H1 (cell line): Measurements from ENCODE around the gene ZBTB22. TPM values are rescaled to one million over a fixed set of nuclear protein-coding genes. Genes with fewer than 3 reads are reported as not detected.

Source experiments
- GTF2F1 ChIP-seq: IDR thresholded peaks from 2 replicates; pipeline ENCODE4 v1.6.1; 2012; ENCODE audit warnings: low read depth, low read length, improper control_type of control experiment, borderline replicate concordance
- TEAD4 ChIP-seq: IDR thresholded peaks from 2 replicates; pipeline ENCODE4 v1.6.1; 2012; ENCODE audit warnings: low read depth, low read length, inconsistent platforms, mixed read lengths
- polyA plus RNA-seq, 7 experiments: library from polyadenylated mRNA; depleted of rRNA in 3 of 7; stranded (reverse) in 5 of 7; unstranded in 2 of 7; fragments of >200 nt in 5 of 7; fragments of 200-250 nt in 2 of 7; gene quantifications; 1 replicate in 5 of 7; 2 replicates in 1 of 7; 4 replicates in 1 of 7; pipeline versions ENCODE4 v1.2.1 to v1.2.3, GENCODE V29; 2011 to 2013; ENCODE audit warnings: missing spikeins in 2 of 7, mixed read lengths in 2 of 7
- total RNA-seq: library from RNA; stranded (reverse); fragmentation: NEBNext Ultra II Directional; extraction: Animal tissue kit (Norgen Biotek cat#: 25700); gene quantifications from 2 replicates; pipeline ENCODE4 v1.2.1, GENCODE V29; 2021
- TF ChIP-seq, protein P1 (sequence below): fragments of 300-600 bp; sonication (generic); IDR thresholded peaks from 2 replicates; pipeline ENCODE4 v1.7.1; 2012; ENCODE audit warnings: low read length, moderate library complexity, mild to moderate bottlenecking, inconsistent platforms; ENCODE audit not compliant: insufficient replicate concordance

ZBTB22 gene
- total and polyA plus RNA-seq, 2 of the 8 experiments (the other 6 are each of a cell fraction or from before 2014, with no cell fraction given) = 7.4 to 9.9 TPM

DNA sequence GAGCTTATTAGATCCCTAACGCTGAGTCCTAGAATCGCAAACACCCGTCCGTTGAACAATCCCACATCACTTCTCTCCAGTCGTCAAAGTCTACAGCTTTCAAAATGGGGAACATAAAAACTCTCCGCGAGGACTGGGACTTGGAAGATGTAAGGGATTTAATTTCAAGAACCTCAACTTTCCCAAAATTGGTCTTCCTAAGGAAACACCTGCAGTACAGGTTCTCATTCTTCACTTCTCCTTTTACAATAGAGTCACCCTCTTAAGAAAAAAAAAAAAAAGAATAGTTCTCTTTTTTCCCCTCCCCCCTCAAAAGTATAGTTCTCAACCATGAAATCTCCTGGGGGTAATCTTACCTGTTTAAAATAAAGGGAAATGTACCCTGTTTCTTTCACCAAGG, 6.6 kb upstream of the ZBTB22 start (continued):
- TF ChIP-seq, protein P1, sequence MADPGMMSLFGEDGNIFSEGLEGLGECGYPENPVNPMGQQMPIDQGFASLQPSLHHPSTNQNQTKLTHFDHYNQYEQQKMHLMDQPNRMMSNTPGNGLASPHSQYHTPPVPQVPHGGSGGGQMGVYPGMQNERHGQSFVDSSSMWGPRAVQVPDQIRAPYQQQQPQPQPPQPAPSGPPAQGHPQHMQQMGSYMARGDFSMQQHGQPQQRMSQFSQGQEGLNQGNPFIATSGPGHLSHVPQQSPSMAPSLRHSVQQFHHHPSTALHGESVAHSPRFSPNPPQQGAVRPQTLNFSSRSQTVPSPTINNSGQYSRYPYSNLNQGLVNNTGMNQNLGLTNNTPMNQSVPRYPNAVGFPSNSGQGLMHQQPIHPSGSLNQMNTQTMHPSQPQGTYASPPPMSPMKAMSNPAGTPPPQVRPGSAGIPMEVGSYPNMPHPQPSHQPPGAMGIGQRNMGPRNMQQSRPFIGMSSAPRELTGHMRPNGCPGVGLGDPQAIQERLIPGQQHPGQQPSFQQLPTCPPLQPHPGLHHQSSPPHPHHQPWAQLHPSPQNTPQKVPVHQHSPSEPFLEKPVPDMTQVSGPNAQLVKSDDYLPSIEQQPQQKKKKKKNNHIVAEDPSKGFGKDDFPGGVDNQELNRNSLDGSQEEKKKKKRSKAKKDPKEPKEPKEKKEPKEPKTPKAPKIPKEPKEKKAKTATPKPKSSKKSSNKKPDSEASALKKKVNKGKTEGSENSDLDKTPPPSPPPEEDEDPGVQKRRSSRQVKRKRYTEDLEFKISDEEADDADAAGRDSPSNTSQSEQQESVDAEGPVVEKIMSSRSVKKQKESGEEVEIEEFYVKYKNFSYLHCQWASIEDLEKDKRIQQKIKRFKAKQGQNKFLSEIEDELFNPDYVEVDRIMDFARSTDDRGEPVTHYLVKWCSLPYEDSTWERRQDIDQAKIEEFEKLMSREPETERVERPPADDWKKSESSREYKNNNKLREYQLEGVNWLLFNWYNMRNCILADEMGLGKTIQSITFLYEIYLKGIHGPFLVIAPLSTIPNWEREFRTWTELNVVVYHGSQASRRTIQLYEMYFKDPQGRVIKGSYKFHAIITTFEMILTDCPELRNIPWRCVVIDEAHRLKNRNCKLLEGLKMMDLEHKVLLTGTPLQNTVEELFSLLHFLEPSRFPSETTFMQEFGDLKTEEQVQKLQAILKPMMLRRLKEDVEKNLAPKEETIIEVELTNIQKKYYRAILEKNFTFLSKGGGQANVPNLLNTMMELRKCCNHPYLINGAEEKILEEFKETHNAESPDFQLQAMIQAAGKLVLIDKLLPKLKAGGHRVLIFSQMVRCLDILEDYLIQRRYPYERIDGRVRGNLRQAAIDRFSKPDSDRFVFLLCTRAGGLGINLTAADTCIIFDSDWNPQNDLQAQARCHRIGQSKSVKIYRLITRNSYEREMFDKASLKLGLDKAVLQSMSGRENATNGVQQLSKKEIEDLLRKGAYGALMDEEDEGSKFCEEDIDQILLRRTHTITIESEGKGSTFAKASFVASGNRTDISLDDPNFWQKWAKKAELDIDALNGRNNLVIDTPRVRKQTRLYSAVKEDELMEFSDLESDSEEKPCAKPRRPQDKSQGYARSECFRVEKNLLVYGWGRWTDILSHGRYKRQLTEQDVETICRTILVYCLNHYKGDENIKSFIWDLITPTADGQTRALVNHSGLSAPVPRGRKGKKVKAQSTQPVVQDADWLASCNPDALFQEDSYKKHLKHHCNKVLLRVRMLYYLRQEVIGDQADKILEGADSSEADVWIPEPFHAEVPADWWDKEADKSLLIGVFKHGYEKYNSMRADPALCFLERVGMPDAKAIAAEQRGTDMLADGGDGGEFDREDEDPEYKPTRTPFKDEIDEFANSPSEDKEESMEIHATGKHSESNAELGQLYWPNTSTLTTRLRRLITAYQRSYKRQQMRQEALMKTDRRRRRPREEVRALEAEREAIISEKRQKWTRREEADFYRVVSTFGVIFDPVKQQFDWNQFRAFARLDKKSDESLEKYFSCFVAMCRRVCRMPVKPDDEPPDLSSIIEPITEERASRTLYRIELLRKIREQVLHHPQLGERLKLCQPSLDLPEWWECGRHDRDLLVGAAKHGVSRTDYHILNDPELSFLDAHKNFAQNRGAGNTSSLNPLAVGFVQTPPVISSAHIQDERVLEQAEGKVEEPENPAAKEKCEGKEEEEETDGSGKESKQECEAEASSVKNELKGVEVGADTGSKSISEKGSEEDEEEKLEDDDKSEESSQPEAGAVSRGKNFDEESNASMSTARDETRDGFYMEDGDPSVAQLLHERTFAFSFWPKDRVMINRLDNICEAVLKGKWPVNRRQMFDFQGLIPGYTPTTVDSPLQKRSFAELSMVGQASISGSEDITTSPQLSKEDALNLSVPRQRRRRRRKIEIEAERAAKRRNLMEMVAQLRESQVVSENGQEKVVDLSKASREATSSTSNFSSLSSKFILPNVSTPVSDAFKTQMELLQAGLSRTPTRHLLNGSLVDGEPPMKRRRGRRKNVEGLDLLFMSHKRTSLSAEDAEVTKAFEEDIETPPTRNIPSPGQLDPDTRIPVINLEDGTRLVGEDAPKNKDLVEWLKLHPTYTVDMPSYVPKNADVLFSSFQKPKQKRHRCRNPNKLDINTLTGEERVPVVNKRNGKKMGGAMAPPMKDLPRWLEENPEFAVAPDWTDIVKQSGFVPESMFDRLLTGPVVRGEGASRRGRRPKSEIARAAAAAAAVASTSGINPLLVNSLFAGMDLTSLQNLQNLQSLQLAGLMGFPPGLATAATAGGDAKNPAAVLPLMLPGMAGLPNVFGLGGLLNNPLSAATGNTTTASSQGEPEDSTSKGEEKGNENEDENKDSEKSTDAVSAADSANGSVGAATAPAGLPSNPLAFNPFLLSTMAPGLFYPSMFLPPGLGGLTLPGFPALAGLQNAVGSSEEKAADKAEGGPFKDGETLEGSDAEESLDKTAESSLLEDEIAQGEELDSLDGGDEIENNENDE = no peak
- no peak for TF ChIP-seq GTF2F1
- TF ChIP-seq TEAD4 = no peak
- TF ChIP-seq, all 59 proteins: peak for 0
